ENCODE data around the gene SARS1.

SARS1 gene

GRCh38 chr1:109228167-109228566 is 14.4 kb downstream of the SARS1 start:
- no peak for DNase-seq (ENCODE audit: low spot score)

- DNase-seq (ENCODE audit: low spot score) = no peak
Measured at GRCh38 chr1:109229531-109230127, 15.9 kb downstream of the SARS1 start.

GRCh38 chr1:109231066-109231465 is 17.3 kb downstream of the SARS1 start:
- no peak for DNase-seq (ENCODE audit: low spot score)

- DNase-seq (ENCODE audit: low spot score) = no peak
Measured at GRCh38 chr1:109235137-109235536, 21.4 kb downstream of the SARS1 start.

GRCh38 chr1:109237512-109237911 is 23.8 kb downstream of the SARS1 start:
- no peak for DNase-seq (ENCODE audit: low spot score)

GRCh38 chr1:109238382-109238781 is 24.7 kb downstream of the SARS1 start:
- DNase-seq (ENCODE audit: low spot score) = no peak

GRCh38 chr1:109239047-109239408 is 25.3 kb downstream of the SARS1 start:
- no peak for DNase-seq (ENCODE audit: low spot score)

- peak; percentile 20 for DNase-seq (ENCODE audit: low spot score)
Measured at GRCh38 chr1:109239409-109240068, 25.8 kb downstream of the SARS1 start.

GRCh38 chr1:109240158-109241152 is 26.7 kb downstream of the SARS1 start:
- DNase-seq (ENCODE audit: low spot score) = peak; percentile 7

- no peak for DNase-seq (ENCODE audit: low spot score)
Measured at GRCh38 chr1:109241344-109241743, 27.6 kb downstream of the SARS1 start.

- no peak for DNase-seq (ENCODE audit: low spot score)
Measured at GRCh38 chr1:109241841-109242345, 28.2 kb downstream of the SARS1 start.

- no peak for DNase-seq (ENCODE audit: low spot score)
Measured at GRCh38 chr1:109242387-109242786, 28.7 kb downstream of the SARS1 start.

- no peak for DNase-seq (ENCODE audit: low spot score)
Measured at GRCh38 chr1:109243221-109243620, 29.5 kb downstream of the SARS1 start.

GRCh38 chr1:109243860-109244552 is 30.3 kb downstream of the SARS1 start:
- no peak for DNase-seq (ENCODE audit: low spot score)

GRCh38 chr1:109246141-109246551 is 32.4 kb downstream of the SARS1 start:
- DNase-seq (ENCODE audit: low spot score) = no peak

- no peak for DNase-seq (ENCODE audit: low spot score)
Measured at GRCh38 chr1:109247401-109248365, 34.0 kb downstream of the SARS1 start.

- no peak for DNase-seq (ENCODE audit: low spot score)
Measured at GRCh38 chr1:109248444-109248796, 34.7 kb downstream of the SARS1 start.

- DNase-seq (ENCODE audit: low spot score) = peak; percentile 47
Measured at GRCh38 chr1:109248797-109249629, 35.3 kb downstream of the SARS1 start, which contains the start of gene CELSR2. Gene CELSR2 (plus strand): TSS chr1:109249539. CDS start chr1:109250080, 541 bp downstream.

GRCh38 chr1:109249654-109250401 is 36.1 kb downstream of the SARS1 start:
- DNase-seq (ENCODE audit: low spot score) = no peak
